ENCODE results near the gene IL18R1. TPM values are rescaled to one million over a fixed set of nuclear protein-coding genes. Genes with fewer than 3 reads are reported as not detected.

IL18R1 gene
- total and polyA plus RNA-seq, 7 donors, result 0.60 to 5.2 (median 1.4) TPM

DNA sequence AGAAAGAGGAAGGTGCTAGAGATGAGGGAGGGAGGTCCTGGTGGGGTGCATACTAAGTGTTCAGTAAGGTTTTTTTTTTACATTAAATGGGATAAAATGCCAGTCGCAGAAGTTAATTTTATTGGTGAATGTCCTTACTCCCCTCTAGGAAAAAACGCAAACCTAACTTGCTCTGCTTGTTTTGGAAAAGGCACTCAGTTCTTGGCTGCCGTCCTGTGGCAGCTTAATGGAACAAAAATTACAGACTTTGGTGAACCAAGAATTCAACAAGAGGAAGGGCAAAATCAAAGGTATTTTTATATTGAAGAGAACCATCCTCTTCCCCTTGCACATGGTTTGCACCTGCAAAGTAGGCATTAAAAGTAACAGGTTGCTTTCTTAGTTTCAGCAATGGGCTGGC lies 12.7 kb upstream of the IL18R1 start:
- Histone ChIP-seq H3K9me3 (no peaks in the 10 kb centered on the region), H3K36me3 (no peaks in the 10 kb centered on the region), H3K27ac (no peak overlapping the region), H3K4me3 (no peak overlapping the region), H3K27me3 (no peaks in the 10 kb centered on the region), H3K4me1 (no peaks in the 10 kb centered on the region)
- intact Hi-C loops (cut with DNase I), result no loop called here
- DNase-seq, result no peak
- TF ChIP-seq, protein P1, sequence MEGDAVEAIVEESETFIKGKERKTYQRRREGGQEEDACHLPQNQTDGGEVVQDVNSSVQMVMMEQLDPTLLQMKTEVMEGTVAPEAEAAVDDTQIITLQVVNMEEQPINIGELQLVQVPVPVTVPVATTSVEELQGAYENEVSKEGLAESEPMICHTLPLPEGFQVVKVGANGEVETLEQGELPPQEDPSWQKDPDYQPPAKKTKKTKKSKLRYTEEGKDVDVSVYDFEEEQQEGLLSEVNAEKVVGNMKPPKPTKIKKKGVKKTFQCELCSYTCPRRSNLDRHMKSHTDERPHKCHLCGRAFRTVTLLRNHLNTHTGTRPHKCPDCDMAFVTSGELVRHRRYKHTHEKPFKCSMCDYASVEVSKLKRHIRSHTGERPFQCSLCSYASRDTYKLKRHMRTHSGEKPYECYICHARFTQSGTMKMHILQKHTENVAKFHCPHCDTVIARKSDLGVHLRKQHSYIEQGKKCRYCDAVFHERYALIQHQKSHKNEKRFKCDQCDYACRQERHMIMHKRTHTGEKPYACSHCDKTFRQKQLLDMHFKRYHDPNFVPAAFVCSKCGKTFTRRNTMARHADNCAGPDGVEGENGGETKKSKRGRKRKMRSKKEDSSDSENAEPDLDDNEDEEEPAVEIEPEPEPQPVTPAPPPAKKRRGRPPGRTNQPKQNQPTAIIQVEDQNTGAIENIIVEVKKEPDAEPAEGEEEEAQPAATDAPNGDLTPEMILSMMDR (IDR thresholded peaks at IDR 0.05), result no peak
- TF ChIP-seq POLR2AphosphoS5 (IDR thresholded peaks at IDR 0.05) (no peak), EP300 (IDR thresholded peaks at IDR 0.05) (no peak), POLR2A (IDR thresholded peaks at IDR 0.05) (no peak)
- WGBS, 2 donors, result 20 to 65% methylated on average over 3 of the region's 3 CpGs

DNA sequence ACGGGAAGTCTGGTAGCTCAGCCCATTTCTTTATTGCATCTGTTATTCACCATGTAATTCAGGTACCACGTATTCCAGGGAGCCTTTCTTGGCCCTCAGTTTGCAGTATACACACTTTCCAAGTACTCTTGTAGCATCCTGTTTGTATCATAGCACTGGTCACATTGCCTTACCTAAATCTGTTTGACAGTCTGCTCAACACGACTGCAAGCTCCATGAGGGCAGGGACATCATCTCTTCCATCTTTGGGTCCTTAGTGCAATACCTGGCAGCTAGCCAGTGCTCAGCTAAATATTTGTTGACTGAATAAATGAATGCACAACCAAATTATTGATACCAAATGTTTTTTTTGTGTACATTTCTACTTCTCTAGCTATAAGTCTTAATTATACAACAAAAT lies 11.2 kb upstream of the IL18R1 start:
- Histone ChIP-seq H3K27me3 (no peaks in the 10 kb centered on the region), H3K9me3 (no peaks in the 10 kb centered on the region), H3K36me3 (no peaks in the 10 kb centered on the region), H3K4me1 (no peaks in the 10 kb centered on the region), H3K4me3 (no peak overlapping the region), H3K27ac (no peak overlapping the region)
- no peak for DNase-seq
- TF ChIP-seq EP300 (IDR thresholded peaks at IDR 0.05), result no peak
- no peak for TF ChIP-seq POLR2A (IDR thresholded peaks at IDR 0.05)
- no peak for TF ChIP-seq POLR2AphosphoS5 (IDR thresholded peaks at IDR 0.05)
- TF ChIP-seq, protein P1 (IDR thresholded peaks at IDR 0.05), result no peak
- intact Hi-C loops (cut with DNase I), result no loop called here
- WGBS, 2 donors, result 83 to 90% methylated on average over 3 of the region's 3 CpGs

DNA sequence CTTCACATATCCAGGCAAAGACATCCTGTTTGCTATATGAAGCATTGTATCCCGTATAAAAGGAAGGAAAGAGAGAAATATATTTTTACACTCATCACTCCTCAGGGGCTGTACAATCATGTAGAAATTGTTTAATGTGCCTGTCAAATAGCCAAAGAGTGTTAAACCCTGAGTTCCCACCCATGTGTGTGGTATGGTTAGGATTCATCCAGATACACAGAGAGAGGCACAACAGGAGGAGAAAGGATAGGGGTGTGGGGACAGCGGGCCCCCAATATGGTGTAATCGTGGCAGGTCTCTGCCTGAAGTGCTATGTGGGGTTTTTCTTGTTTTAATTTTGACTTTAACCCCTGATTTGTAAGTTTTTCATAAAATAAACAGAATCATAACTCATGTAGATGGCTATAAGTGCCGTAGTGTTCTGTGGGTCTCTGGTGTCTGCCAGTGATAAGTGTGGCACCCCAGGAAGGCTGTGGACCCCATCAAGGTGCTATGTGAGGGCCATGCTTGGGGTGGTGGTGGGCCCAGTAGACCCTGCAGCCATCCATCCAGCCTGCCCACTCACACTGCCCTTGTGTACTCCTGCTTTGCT lies 10.2 kb upstream of the IL18R1 start:
- H3K4me1 ChIP-seq, result no peaks in the 10 kb centered on the region
- no peak overlapping the region for H3K27ac ChIP-seq
- WGBS, 2 donors, result 87 to 88% methylated on average over 4 of the region's 4 CpGs
- no peak overlapping the region for H3K4me3 ChIP-seq
- H3K36me3 ChIP-seq, result no peaks in the 10 kb centered on the region
- TF ChIP-seq EP300 (IDR thresholded peaks at IDR 0.05), result no peak
- TF ChIP-seq, protein P1 (IDR thresholded peaks at IDR 0.05), result no peak
- no peak for TF ChIP-seq POLR2A (IDR thresholded peaks at IDR 0.05)
- no peak for TF ChIP-seq POLR2AphosphoS5 (IDR thresholded peaks at IDR 0.05)
- H3K9me3 ChIP-seq, result no peaks in the 10 kb centered on the region
- H3K27me3 ChIP-seq, result no peaks in the 10 kb centered on the region
- intact Hi-C loops (cut with DNase I), result no loop called here
- no peak for DNase-seq

DNA sequence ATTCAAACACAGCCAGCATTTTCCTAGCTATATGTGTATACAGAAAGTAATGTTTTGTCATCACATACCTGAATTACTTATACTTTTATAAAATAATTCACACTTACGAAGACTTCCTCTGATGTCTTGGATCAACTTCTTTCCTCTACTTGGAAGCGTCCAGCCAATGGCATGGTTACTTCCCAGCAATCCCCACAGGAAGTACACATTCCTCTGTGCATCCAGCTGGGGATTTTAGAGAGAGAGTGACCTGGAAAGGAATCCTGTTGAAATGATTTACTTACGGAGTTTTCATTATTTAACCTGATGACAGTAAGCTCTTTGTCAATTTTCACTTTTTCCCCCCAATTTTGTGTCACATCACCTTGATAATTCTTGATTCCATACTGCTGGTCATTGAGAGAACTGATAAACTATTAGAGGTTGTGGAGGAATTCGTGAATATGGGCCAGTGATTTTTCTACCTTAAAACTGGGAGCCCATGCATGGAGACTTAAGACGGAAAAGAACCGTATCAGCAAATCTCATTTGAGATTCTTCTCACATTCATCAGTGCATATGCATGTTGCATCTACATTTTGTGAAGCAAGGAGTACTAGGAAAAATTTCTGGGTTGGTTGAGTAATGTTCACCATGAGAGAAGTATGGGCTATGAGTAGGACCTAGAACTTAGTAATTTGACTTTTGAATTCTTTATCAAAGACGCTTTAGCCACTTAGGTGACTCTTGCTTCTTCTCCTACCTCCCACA lies 9.0 kb upstream of the IL18R1 start:
- H3K27me3 ChIP-seq, result no peaks in the 10 kb centered on the region
- no peaks in the 10 kb centered on the region for H3K9me3 ChIP-seq
- H3K4me3 ChIP-seq, result no peak overlapping the region
- WGBS, 2 donors, result 86 to 89% methylated on average over 7 of the region's 7 CpGs
- no peak overlapping the region for H3K27ac ChIP-seq
- no peak for DNase-seq
- no peaks in the 10 kb centered on the region for H3K4me1 ChIP-seq
- H3K36me3 ChIP-seq, result no peaks in the 10 kb centered on the region
- TF ChIP-seq POLR2AphosphoS5 (IDR thresholded peaks at IDR 0.05) (no peak), POLR2A (IDR thresholded peaks at IDR 0.05) (no peak), EP300 (IDR thresholded peaks at IDR 0.05) (no peak)
- TF ChIP-seq, protein P1 (IDR thresholded peaks at IDR 0.05), result no peak
- intact Hi-C loops (cut with DNase I), result no loop called here

All from sigmoid colon (tissue), 7 donors.